Epithelial cell of proximal tubule (primary cell): ENCODE measurements around the gene ARMC9. TPM values are rescaled to one million over a fixed set of nuclear protein-coding genes. Genes with fewer than 3 reads are reported as not detected.

Experiments
- DNase-seq: peaks from one replicate; pipeline ENCODE4 v3.0.0-alpha.2; 2011; ENCODE audit warnings: low read depth
- H3K4me3 ChIP-seq: 2 replicates; pipeline ENCODE4 v1.5.1; 2011; ENCODE audit warnings: low read depth, mild to moderate bottlenecking, low read length
- total RNA-seq: library from RNA; depleted of rRNA; stranded (reverse); fragments of >200 nt; gene quantifications from 2 replicates; pipeline ENCODE4 v1.2.3, GENCODE V29; 2015
- TF ChIP-seq, protein P1 (sequence below): conservative IDR thresholded peaks from 2 replicates; pipeline ENCODE4 v1.5.1; 2012; ENCODE audit warnings: low read depth, mild to moderate bottlenecking, low read length

The ARMC9 gene
- total RNA-seq, 1 donor from 2014 or later, result 12.6 TPM

DNA sequence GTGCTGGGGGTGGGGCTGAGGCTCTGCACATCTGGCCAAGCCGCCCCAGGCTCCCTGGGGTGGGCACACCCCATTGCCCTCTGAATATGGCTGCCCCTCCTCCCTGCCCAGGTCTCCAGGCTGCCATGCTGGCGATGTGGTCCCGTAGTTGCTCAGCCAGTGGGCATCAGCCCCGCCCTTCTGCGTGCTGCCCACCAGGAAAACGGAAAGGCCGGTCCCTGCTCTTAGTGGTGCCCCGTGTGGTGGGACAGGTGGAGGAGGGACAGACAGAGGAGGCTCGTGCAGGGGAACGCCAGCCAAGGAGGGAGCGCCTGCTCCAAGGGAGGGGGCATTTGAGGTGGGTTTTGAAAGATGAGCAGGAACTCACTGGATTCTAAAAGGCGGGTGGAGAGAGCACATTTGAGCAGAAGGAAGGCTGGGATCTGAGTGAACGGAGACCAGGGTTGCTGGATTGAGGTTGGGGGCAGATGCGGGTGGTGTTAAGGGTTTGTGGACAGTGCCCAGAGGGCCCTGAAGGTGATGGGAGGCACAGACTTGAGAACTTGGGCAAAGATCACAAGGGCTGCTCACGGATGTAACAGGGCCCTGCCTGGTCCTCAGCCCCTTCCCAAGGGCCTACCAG, 190.4 kb downstream of the ARMC9 start:
- H3K4me3 ChIP-seq, result no peak overlapping the region
- TF ChIP-seq, protein P1, sequence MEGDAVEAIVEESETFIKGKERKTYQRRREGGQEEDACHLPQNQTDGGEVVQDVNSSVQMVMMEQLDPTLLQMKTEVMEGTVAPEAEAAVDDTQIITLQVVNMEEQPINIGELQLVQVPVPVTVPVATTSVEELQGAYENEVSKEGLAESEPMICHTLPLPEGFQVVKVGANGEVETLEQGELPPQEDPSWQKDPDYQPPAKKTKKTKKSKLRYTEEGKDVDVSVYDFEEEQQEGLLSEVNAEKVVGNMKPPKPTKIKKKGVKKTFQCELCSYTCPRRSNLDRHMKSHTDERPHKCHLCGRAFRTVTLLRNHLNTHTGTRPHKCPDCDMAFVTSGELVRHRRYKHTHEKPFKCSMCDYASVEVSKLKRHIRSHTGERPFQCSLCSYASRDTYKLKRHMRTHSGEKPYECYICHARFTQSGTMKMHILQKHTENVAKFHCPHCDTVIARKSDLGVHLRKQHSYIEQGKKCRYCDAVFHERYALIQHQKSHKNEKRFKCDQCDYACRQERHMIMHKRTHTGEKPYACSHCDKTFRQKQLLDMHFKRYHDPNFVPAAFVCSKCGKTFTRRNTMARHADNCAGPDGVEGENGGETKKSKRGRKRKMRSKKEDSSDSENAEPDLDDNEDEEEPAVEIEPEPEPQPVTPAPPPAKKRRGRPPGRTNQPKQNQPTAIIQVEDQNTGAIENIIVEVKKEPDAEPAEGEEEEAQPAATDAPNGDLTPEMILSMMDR, result no peak

DNA sequence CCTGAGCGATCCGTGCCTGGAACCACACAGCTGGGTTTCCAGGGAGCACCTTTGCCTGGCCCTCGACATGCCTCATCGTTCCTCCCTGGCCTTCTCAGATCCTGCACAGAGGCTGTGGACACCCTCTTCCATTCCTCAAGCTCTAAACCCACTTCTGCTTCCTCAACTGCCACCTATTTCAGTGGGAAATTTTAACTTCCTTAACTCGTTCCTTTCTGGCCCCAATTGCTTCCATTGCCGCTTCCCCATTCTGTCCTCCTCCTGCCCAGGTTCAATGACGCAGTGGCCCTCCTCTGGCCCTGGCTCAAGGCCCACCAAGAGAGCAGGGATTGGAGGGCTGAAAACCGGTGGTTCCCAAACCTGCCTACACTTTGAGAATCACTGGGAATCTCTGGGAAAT, 192.2 kb downstream of the ARMC9 start:
- TF ChIP-seq, protein P1, result no peak
- no peak overlapping the region for H3K4me3 ChIP-seq
- DNase-seq, result no peak

More for the DNA sequence above, 190.4 kb downstream of the ARMC9 start:
- no peak for DNase-seq

DNA sequence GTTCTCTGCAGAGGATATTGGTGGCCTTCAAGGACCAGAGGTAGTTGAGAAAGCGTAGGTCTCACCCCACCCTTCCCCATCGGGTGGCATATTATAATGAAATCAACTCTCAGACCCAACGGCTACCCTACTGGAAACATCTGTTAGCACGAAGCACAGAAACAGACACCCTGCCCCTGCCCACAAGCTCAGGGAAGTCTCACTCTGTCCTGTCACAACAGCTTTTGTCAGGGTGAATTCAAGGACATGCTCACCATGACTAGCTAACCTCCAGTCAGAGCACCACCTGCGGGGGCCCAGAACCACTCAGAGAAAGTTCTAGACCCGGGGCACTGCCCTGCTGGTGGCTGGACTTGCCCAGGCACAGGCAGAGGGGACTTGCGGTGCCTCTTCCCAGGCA, 193.6 kb downstream of the ARMC9 start:
- H3K4me3 ChIP-seq, result no peak overlapping the region
- TF ChIP-seq, protein P1, result no peak
- DNase-seq, result no peak

DNA sequence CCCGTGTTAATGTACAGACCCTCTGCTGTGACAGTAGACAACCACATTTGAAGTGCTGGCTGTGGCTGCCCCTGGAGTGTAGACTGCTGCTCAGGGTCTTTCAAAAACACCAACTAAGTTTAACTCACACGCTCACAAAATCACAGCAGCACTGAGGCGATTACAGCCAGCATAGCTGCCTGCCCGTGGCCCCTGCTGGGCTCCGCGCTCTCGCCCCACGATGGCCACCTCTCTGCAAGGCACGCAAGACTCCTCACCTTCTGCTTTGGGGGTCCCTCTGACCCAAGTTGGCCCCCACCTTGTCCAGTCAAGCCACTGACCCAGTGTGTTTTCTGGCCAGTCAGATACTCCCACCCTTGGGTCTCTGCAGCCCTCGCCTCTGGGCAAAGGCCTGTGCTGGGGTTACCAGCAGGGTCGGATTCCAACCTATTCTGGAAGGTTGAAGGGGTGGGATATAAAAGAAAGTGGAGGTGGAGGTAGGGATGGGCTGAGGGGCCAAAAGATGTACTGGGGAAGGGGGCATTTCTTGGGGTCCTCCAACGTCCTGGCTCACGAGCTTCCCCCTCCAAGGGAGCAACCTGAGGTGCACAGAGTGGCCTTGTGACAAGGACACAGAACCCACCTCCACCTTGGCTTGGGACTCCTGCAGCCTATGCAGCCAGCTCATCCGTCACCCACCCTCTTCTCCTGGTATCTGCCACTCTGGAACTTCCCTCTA, 194.2 kb downstream of the ARMC9 start:
- no peak for DNase-seq
- H3K4me3 ChIP-seq, result no peak overlapping the region
- TF ChIP-seq, protein P1, result no peak

DNA sequence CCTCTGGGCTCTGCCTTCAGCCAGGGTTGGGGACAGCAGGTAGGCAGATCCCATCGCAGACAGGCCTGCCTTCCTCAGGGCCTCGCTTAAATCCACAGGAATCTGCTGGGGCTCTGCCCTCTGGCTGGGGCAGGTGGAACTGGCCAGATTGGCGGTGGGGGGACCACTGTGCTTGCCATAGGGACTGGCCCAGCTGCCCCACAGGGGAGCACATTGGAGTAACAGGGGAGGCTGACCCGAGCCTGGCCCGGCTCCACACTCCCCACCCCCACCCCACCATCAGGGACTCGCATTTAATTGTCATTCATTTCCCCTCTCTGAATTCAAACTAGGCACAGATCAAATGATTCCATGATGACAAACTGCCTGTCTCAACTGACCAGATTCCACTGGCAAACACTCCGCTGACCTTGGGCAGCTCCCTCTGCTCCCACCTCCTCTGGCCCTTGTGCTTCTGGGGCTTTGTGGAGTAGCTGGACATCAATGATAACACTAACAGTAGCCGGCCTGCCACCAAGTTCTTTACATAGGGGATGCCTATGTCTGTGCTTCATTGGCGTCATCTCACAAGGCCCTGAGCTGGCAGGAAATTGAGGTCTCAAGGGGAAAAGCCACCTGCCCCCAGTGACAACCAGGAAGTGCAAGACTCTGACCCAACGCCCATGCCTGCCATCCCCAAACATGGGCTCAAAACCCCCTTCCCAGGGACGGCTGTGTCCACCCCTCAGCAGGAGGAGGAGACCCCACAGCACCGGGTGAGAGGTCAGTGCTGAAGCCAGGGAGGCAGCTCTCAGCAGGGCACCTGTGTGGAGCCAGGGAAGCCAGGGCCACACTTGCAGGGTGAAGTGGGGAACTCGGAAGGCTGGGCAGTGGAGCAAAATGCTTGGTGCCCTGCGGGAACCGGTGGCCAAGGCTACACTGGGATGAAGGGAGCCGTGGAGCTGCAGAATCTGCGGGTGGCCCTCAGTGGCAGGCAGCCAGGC, 195.0 kb downstream of the ARMC9 start:
- TF ChIP-seq, protein P1, result peak; percentile 21
- no peak for DNase-seq
- no peak overlapping the region for H3K4me3 ChIP-seq

DNA sequence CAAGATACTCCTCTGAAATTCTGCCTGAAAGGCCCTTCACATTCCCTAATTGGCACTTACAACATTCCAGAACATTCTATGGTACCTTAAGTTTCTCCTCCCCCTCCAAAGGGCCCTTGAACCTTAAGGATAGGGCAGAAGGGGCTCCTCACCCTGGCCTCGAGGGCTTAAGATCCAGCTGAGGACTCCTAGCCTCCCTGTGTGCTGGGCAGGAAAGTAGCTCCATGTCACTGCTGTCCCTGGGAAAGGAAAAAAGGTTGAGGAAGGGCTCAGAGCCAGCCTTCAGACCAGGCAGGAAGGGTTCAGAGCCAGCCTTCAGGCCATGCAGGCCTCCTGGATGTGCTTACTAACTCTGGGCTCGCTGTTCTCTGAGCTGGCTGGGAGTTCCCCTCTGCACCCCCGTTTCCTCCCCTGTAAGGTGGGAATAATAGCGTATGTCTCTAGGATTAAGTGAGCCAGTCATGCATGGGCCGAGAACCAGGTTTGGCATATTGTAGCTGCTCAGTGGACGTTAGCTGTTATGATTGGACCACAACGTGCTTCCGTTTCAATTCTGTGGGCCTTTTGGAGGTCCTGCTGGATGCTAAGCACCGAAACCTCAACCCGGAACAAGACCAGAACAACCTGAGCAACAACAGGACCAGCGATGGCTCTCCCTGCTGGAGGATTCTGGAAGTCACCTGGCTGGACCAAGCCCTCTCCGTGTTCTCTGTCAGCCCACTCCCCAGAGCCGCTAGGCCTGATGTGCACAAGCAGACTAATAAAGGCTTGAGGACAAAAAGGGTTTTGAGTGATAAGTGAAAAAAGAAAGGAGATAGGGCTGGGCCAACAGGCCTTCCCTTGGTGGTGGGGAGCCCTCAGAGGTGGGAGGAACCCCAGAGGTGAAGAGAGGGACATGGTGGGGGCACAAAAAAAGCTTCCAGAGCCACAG, 196.0 kb downstream of the ARMC9 start:
- DNase-seq, result no peak

More for the DNA sequence above, 196.0 kb downstream of the ARMC9 start:
- no peak overlapping the region for H3K4me3 ChIP-seq
- TF ChIP-seq, protein P1, result peak; percentile 18
